Upper lobe of left lung (tissue), 6 donors: ENCODE measurements around the gene FLCN. TPM values are rescaled to one million over a fixed set of nuclear protein-coding genes. Genes with fewer than 3 reads are reported as not detected.

Source experiments
- ATAC-seq, 2 donors: fragments of 200-7000 bp; cut with Tn5 transposase; one replicate each; pipeline ENCODE4 v1.9.1; 2022; ENCODE audit warnings: mild to moderate bottlenecking in 2 of 2, moderate library complexity in 2 of 2; ENCODE audit not compliant: low FRiP score in 2 of 2
- DNase-seq, 2 donors: peaks; one replicate each; pipeline ENCODE4 v3.0.0-alpha.2; 2019 to 2020
- H3K27ac ChIP-seq, 4 donors: fragments of 200-600 bp; sonication (generic); one replicate each; pipeline ENCODE4 v1.5.1; 2016 to 2019
- H3K27me3 ChIP-seq, 4 donors: fragments of 200-600 bp; sonication (generic); one replicate each; pipeline ENCODE4 v1.5.1; 2017 to 2019
- H3K36me3 ChIP-seq, 4 donors: fragments of 200-600 bp; sonication (generic); one replicate each; pipeline ENCODE4 v1.5.1; 2016 to 2019
- H3K4me1 ChIP-seq, 4 donors: fragments of 200-600 bp; sonication (generic); one replicate each; pipeline ENCODE4 v1.5.1; 2018 to 2019
- H3K4me3 ChIP-seq, 4 donors: fragments of 200-600 bp; sonication (generic); one replicate each; pipeline ENCODE4 v1.5.1; 2017 to 2019; ENCODE audit warnings: mild to moderate bottlenecking in 2 of 4, moderate library complexity in 1 of 4
- H3K9me3 ChIP-seq, 4 donors: fragments of 200-600 bp; sonication (generic); one replicate each; pipeline ENCODE4 v1.5.1; 2018 to 2019
- EP300 ChIP-seq, 4 donors: sonication (generic); formaldehyde crosslinking; IDR thresholded peaks; one replicate each; pipeline ENCODE4 v1.5.1; 2017; ENCODE audit warnings: antibody characterized with exemption in 4 of 4, control low read depth in 2 of 4
- POLR2A ChIP-seq, 4 donors: fragments of 450-650 bp; IDR thresholded peaks; one replicate each; pipeline ENCODE4 v1.5.1; 2016 to 2017; ENCODE audit warnings: antibody characterized with exemption in 4 of 4, mild to moderate bottlenecking in 2 of 4
- POLR2AphosphoS5 ChIP-seq, 2 donors: sonication (generic); formaldehyde crosslinking; IDR thresholded peaks; one replicate each; pipeline ENCODE4 v1.5.1; 2017; ENCODE audit warnings: antibody characterized with exemption in 2 of 2
- WGBS, 2 donors: methylation state at CpG; one replicate each; pipeline ENCODE4 v1.1.5; 2017 to 2018; 5-methylcytosine and 5-hydroxymethylcytosine counted together
- total RNA-seq, 6 donors: library from RNA; depleted of rRNA in 4 of 6; stranded (reverse); fragments of >200 nt in 4 of 6; gene quantifications; one replicate each; pipeline versions ENCODE4 v1.1.0 to v1.2.1, GENCODE V29; 2016 to 2021
- TF ChIP-seq, protein P1 (sequence below), 6 experiments: fragments of 450-650 bp in 4 of 6; fragments of 200-600 bp in 2 of 6; sonication (generic) in 2 of 6; IDR thresholded peaks; one replicate each; pipeline ENCODE4 v1.5.1; 2016 to 2019; ENCODE audit warnings: antibody characterized with exemption in 6 of 6
- donor health status: DM: no; HTN: no; CAD: no; lungs with moderate emphysema.
- donor health status: DM: no; HTN: yes; CAD: no; lungs with severe emphysema.

The FLCN gene
- total RNA-seq, 6 donors from 2014 or later, result 62.3 to 420 (median 103) TPM

GRCh38 chr17:17190188-17190587, 46.8 kb downstream of the FLCN start:
- Histone ChIP-seq H3K9me3 (no peaks in the 10 kb centered on the region), H3K4me3 (no peak overlapping the region), H3K27ac (peak overlapping the region in 1 of 4 donors; percentile 55), H3K4me1 (peaks cover 22 to 39% (median 25%) of the 10 kb centered on the region in 4 donors), H3K27me3 (no peaks in the 10 kb centered on the region), H3K36me3 (peaks cover 0 to 30% (median 1%) of the 10 kb centered on the region in 4 donors)
- TF ChIP-seq POLR2AphosphoS5 (IDR thresholded peaks at IDR 0.05) (no peak), EP300 (IDR thresholded peaks at IDR 0.05) (no peak), POLR2A (IDR thresholded peaks at IDR 0.05) (no peak)
- TF ChIP-seq, protein P1, sequence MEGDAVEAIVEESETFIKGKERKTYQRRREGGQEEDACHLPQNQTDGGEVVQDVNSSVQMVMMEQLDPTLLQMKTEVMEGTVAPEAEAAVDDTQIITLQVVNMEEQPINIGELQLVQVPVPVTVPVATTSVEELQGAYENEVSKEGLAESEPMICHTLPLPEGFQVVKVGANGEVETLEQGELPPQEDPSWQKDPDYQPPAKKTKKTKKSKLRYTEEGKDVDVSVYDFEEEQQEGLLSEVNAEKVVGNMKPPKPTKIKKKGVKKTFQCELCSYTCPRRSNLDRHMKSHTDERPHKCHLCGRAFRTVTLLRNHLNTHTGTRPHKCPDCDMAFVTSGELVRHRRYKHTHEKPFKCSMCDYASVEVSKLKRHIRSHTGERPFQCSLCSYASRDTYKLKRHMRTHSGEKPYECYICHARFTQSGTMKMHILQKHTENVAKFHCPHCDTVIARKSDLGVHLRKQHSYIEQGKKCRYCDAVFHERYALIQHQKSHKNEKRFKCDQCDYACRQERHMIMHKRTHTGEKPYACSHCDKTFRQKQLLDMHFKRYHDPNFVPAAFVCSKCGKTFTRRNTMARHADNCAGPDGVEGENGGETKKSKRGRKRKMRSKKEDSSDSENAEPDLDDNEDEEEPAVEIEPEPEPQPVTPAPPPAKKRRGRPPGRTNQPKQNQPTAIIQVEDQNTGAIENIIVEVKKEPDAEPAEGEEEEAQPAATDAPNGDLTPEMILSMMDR (IDR thresholded peaks at IDR 0.05), result no peak
- WGBS, 2 donors, result 81 to 86% methylated on average over 7 of the region's 7 CpGs
- DNase-seq (no peak), ATAC-seq (no peak)

GRCh38 chr17:17189559-17189958, 47.4 kb downstream of the FLCN start:
- 68 to 71% methylated on average over 4 of the region's 4 CpGs for WGBS, 2 donors
- Histone ChIP-seq H3K9me3 (no peaks in the 10 kb centered on the region), H3K36me3 (peaks cover 0 to 32% (median 4%) of the 10 kb centered on the region in 4 donors), H3K27ac (peak overlapping the region in 1 of 4 donors; percentile 55), H3K4me1 (peaks cover 25 to 43% (median 30%) of the 10 kb centered on the region in 4 donors), H3K27me3 (no peaks in the 10 kb centered on the region), H3K4me3 (no peak overlapping the region)
- no peak for DNase-seq
- no peak for ATAC-seq
- TF ChIP-seq, protein P1 (IDR thresholded peaks at IDR 0.05), result no peak
- TF ChIP-seq EP300 (IDR thresholded peaks at IDR 0.05) (no peak), POLR2A (IDR thresholded peaks at IDR 0.05) (no peak), POLR2AphosphoS5 (IDR thresholded peaks at IDR 0.05) (no peak)

GRCh38 chr17:17188586-17188985, 48.4 kb downstream of the FLCN start:
- Histone ChIP-seq H3K27me3 (no peaks in the 10 kb centered on the region), H3K4me3 (no peak overlapping the region), H3K36me3 (peaks cover 0 to 41% (median 10%) of the 10 kb centered on the region in 4 donors), H3K9me3 (no peaks in the 10 kb centered on the region), H3K4me1 (peaks cover 31 to 53% (median 34%) of the 10 kb centered on the region in 4 donors), H3K27ac (no peak overlapping the region)
- TF ChIP-seq POLR2AphosphoS5 (IDR thresholded peaks at IDR 0.05) (no peak), POLR2A (IDR thresholded peaks at IDR 0.05) (no peak), EP300 (IDR thresholded peaks at IDR 0.05) (no peak)
- TF ChIP-seq, protein P1 (IDR thresholded peaks at IDR 0.05), result no peak
- WGBS, 2 donors, result 85 to 96% methylated on average over 4 of the region's 4 CpGs
- DNase-seq (no peak), ATAC-seq (no peak)

GRCh38 chr17:17186551-17187505, 50.1 kb downstream of the FLCN start:
- TF ChIP-seq POLR2AphosphoS5 (IDR thresholded peaks at IDR 0.05) (no peak), POLR2A (IDR thresholded peaks at IDR 0.05) (no peak), EP300 (IDR thresholded peaks at IDR 0.05) (no peak)
- TF ChIP-seq, protein P1 (IDR thresholded peaks at IDR 0.05), result no peak
- no peak overlapping the region for H3K4me3 ChIP-seq
- peak overlapping the region; percentile 28 to 61 (median 44) for H3K27ac ChIP-seq
- no peaks in the 10 kb centered on the region for H3K9me3 ChIP-seq
- WGBS, 2 donors, result 66 to 82% methylated on average over 13 to 14 of the region's 14 CpGs
- peaks cover 31 to 55% (median 33%) of the 10 kb centered on the region in 4 donors for H3K4me1 ChIP-seq
- H3K36me3 ChIP-seq, result peaks cover 4 to 58% (median 22%) of the 10 kb centered on the region in 4 donors
- ATAC-seq (no peak), DNase-seq (no peak)
- no peaks in the 10 kb centered on the region for H3K27me3 ChIP-seq
